DMS 273 (cell line): ENCODE results near the gene TBX1.
"Not testable (repeated sequence)": the region's sequence is repeated elsewhere in the genome, so short reads cannot be mapped to it uniquely, and the experiment has no call there.

ENCODE experiments used
- DNase-seq: peaks from one replicate; lab custom pipeline; 2025; ENCODE audit not compliant: unreplicated experiment; lab: John Stamatoyannopoulos, UW

TBX1 gene

GRCh38 chr22:19763458-19764298 is 3.1 kb downstream of the TBX1 start:
- DNase-seq, result no peak

GRCh38 chr22:19764299-19764593 is 3.7 kb downstream of the TBX1 start:
- no peak for DNase-seq

GRCh38 chr22:19764636-19765476 is 4.3 kb downstream of the TBX1 start:
- no peak for DNase-seq

GRCh38 chr22:19765477-19766239 is 5.1 kb downstream of the TBX1 start:
- no peak for DNase-seq

- no peak for DNase-seq
These were observed 5.6 kb downstream of the TBX1 start for GRCh38 chr22:19766240-19766510.

- DNase-seq, result no peak
These were observed 6.2 kb downstream of the TBX1 start for GRCh38 chr22:19766511-19767426.

GRCh38 chr22:19767427-19768341 is 7.1 kb downstream of the TBX1 start:
- no peak for DNase-seq

GRCh38 chr22:19769393-19769715 is 8.8 kb downstream of the TBX1 start:
- no peak for DNase-seq

- DNase-seq, result no peak
These were observed 10.0 kb downstream of the TBX1 start for GRCh38 chr22:19770349-19771220.

- DNase-seq, result no peak
These were observed 11.8 kb downstream of the TBX1 start for GRCh38 chr22:19772422-19772672.

- no peak for DNase-seq
These were observed 12.3 kb downstream of the TBX1 start for GRCh38 chr22:19772673-19773469.

GRCh38 chr22:19773470-19774040 is 13.0 kb downstream of the TBX1 start:
- no peak for DNase-seq

GRCh38 chr22:19774628-19775027 is 14.1 kb downstream of the TBX1 start:
- DNase-seq, result no peak

GRCh38 chr22:19775496-19776325 is 15.1 kb downstream of the TBX1 start:
- no peak for DNase-seq

GRCh38 chr22:19776433-19777031 is 16.0 kb downstream of the TBX1 start:
- DNase-seq, result no peak

GRCh38 chr22:19777192-19777591 is 16.6 kb downstream of the TBX1 start:
- DNase-seq, result not testable (repeated sequence)

GRCh38 chr22:19779011-19779421 is 18.4 kb downstream of the TBX1 start:
- no peak for DNase-seq
